HG03457 (cell line): ENCODE data around the gene ERCC2.

Experiments used
- ATAC-seq: cut with Tn5 transposase; IDR thresholded peaks from one replicate; pipeline ENCODE4 v1.9.1; 2021; ENCODE audit warnings: moderate number of reproducible peaks; ENCODE audit not compliant: unreplicated experiment

The ERCC2 gene

GRCh38 chr19:45356760-45357444, 13.5 kb downstream of the ERCC2 start:
- ATAC-seq, result no peak

DNA sequence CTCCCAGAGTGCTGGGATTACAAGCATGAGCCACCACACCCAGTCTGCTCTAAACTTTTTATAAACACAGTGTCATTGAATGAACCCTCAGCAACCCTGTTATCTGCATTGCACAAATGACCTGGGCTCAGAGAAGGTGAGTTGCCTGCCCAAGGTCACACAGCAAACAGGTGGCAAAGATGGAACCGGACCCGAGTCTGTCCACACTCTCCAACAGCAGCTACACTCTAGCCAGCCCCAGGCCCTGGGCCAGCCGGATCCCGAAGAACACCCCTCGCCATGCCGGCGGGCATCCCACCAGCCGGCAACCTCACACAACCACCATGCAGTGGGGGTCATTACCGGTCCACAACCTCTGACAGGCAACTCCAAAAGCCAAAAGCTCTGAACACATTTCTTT, 14.5 kb downstream of the ERCC2 start:
- ATAC-seq, result no peak

DNA sequence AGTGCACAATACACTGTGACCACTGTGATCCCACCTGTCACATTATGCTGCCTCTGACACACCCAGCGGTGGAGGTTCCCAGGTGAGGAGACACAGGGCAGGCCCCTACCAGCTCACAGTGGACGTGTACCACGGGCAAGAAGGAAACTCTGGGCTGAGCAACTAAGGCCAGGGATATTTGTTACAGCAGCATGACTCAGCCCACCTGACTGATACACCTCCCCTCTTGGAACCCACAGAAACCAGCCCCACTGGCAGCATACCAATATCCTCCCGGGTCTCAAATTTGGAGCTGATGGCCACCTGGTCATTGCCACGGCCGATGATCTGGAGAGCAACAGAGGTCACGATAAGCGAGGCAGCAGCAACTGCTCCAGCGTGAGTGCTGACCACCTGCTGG, 15.0 kb downstream of the ERCC2 start:
- no peak for ATAC-seq

- ATAC-seq, result no peak
These were observed 16.0 kb downstream of the ERCC2 start for GRCh38 chr19:45354241-45354842.

- no peak for ATAC-seq
These were observed 17.2 kb downstream of the ERCC2 start for GRCh38 chr19:45352914-45353796.

DNA sequence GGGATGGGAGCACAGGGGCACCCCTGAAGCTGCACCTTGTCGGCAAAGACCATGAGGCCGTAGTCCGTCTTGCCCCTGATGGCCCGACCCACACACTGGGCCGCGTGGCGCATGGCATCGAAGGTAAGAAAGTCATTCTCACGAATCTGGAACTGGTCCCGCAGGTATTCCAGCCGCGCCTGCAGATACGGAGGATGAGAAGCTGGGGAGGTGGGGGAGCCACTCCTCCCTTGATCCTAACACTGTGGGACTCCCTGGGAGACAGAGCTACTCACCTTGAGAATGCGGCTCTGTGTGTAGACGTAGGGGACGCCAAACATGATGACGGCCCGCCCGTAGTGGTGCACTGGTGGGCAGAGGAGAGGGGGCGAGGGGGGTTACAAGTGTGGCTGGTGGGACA, 17.9 kb downstream of the ERCC2 start:
- no peak for ATAC-seq

DNA sequence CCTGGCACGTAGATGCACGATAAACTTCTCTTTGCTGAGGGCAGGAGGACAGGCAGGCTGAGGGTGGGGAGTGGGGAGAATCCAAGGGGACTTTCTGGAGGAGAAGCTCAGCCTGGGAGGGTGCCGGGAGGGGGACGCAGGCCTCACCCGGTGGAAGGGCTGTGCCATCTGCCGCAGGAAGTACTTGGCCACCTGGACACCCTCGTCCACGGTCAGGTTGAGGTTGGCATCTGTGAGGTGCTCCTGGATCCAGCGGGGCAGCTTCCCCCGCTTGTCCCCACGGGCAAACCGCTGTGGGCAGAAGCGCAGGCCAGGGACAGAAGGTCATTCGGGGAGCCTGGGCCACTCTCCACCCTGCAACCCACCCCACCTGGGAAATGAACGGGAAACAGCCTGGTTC, 18.3 kb downstream of the ERCC2 start:
- no peak for ATAC-seq

DNA sequence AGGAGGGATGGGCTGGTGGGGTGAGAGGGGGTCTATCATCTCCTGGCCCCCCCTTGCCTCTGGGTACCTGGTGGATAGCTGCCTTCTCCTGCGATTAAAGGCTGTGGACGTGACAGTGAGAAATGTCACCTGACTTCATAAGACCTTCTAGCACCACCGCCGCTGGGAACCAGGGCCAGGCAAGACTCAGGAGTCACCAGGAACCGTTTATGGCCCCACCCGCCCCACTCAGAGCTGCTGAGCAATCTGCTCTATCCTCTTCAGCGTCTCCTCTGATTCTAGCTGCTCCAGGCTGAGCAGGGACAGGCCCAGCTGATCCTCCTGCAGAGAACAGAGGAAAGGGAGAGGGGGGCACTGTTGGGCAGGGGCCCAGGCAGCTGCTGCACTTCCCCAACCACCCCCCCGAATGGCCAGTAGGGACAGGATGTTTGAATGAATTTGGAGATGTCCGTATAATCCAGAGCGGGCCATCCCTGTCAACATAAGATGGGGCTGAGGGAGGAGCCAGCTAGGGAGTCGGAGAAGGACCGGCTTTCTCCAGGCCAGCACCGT, 18.9 kb downstream of the ERCC2 start:
- ATAC-seq, result no peak

DNA sequence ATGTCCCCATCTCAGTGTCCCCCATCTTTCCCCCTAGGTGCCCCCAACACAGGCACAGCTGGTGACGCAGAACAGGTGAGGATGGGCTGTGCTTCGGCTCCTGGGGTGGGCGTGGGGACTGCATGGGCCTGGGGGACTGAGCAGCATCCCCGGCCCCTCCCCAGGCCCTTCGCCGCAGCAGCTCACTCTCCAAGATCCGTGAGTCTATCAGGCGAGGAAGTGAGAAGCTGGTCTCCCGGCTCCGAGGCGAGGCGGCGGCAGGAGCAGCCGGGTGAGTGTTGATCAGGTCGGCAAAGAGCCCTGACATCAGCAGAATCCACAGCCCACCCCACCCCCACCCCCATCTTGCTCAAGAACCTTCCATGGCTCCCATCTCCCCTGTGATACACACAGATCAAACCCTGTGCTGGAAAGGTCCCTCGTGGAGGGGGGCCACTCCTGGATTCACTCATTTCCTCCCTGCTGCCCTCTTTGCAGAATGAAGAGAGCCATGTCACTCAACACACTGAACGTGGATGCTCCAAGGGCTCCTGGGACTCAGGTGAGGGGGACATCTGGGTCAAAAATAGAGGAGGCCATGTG, 19.8 kb downstream of the ERCC2 start:
- no peak for ATAC-seq

DNA sequence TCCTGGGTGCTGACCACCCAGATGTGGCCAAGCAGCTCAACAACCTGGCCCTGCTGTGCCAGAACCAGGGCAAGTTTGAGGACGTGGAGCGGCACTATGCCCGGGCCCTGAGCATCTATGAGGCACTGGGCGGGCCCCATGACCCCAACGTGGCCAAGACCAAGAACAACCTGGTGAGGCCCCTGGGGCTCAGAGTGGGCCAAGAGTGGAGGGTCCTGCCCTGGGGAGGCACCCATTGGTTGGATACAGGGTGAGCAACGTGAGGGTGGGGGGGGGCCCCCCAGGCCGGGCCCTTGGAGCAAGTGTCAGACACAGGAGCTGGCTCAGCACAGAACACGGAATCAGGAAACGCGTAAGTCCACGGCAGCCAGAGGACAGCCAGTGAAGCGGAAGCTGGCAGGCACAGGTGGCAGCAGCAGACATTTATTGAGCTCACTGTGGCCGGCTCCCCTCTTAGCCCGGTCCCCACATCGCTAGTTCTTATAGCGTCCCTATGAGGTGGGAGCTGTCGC, 20.9 kb downstream of the ERCC2 start:
- ATAC-seq, result no peak

DNA sequence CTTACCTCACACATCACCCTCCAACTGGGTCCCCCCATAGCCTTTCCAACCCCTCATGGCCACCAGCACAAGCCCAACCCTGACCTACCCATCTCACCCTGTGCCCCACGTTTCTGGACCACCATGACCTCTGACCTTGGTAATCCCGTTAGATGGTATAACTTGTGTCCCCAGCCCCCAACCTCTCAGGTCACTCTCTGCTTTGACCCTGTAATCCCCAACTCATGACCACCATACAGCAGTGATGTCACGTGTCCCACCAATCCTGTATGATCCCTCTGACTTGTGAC, 21.3 kb downstream of the ERCC2 start:
- no peak for ATAC-seq

GRCh38 chr19:45348367-45349125, 21.8 kb downstream of the ERCC2 start:
- no peak for ATAC-seq

GRCh38 chr19:45347570-45348366, 22.6 kb downstream of the ERCC2 start:
- no peak for ATAC-seq

DNA sequence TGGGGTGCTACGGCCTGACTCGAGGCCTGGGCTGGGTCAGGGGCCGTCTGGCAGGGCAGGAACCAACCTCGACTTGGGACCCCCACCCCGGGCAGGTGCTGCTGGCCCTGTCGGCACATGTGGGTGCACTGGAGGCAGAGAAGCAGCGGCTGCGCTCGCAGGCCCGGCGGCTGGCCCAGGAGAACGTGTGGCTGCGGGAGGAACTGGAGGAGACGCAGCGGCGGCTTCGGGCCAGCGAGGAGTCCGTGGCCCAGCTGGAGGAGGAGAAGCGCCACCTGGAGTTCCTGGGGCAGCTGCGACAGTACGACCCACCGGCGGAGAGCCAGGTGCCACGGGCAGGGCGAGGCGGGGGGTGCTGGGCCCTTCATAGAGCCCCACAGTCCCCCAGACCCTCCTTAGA, 23.9 kb downstream of the ERCC2 start:
- ATAC-seq, result no peak

GRCh38 chr19:45345506-45345860, 24.9 kb downstream of the ERCC2 start:
- no peak for ATAC-seq

GRCh38 chr19:45344621-45345505, 25.5 kb downstream of the ERCC2 start:
- no peak for ATAC-seq

DNA sequence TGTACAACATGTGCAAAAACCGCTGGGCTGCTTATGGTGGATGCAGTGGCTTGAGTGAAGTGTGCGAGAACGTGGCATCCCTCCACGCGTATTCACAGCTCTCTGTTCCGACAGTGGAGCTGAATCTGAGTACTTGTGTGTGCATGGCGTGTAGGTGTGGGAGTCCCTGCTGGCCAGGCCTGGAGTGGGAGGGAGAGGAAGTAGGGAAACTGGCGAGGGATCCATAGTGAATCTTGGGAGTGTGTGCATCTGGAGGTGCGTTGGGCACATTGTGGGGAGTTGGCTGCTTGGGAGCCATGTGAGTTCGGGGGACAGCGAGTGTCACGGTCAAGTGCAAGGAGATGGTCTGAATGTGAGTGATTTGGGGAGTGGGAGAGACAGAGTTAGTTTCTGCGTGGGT, 27.5 kb downstream of the ERCC2 start:
- ATAC-seq, result no peak

DNA sequence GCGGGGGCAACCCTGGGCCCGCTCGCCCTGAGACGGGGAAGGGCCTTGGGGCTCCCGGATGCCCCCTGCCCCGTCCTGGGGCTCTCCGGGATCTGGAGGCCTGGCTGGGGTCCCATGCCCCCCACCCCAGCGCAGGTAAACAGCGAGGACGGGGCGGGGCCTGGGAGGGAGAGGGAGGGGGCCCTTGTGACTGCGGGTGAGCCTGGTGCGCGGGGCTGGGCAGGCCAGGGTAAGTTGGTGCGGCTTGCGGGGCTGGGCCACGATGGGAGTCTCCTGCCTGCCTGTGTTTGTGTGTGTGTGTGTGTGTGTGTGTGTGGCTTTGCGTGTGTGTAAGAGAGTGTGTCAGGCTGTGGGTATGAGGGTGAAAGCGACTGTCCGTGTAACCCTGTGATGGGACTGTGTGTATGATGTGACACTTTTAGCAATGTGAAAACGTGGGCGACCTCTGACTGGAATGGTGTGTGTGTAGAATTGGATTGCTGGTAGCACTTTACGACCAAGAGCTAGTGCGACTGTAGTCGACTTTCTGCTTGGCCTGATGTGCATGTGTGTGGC, 29.4 kb downstream of the ERCC2 start:
- ATAC-seq, result no peak
